ENCODE measurements around the gene OR13J1.

The OR13J1 gene

DNA sequence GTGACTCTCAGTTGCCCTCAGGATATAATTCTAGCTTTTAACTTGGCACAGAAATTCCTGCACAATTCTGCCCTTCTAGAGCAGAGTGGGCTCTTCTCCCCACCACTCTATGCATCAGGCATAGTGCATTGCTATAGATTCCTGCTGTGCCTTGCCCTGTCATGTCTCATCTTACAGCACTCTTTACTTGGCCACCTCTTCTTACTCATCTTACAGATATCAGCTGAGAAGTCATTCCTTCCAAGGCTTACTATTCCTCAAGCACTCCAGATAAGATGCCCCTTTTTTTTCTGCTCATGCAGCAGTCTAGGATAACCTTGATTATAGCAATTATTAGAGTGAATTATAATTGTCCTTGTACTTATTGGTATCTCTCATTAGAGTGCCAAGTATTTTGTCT is 47.3 kb downstream of the OR13J1 start:
- no peaks in the 10 kb centered on the region for H3K36me3 ChIP-seq (ENCODE audit: low read length)
- H3K9ac ChIP-seq (ENCODE audit: low read length) = no peak overlapping the region
- no peaks in the 10 kb centered on the region for H4K20me1 ChIP-seq (ENCODE audit: low read depth, low read length)
- H3K4me2 ChIP-seq (ENCODE audit: low read depth, low read length, poor library complexity, severe bottlenecking) = no peak overlapping the region
- no peak overlapping the region for H3K4me3 ChIP-seq (ENCODE audit: insufficient read depth, low read length, poor library complexity, severe bottlenecking)
- H3K79me2 ChIP-seq (ENCODE audit: insufficient read depth, low read length) = no peaks in the 10 kb centered on the region
- no peak overlapping the region for H2AFZ ChIP-seq (ENCODE audit: low read depth, low read length, severe bottlenecking)
- H3K27ac ChIP-seq (ENCODE audit: low read depth, low read length) = no peak overlapping the region
- no peaks in the 10 kb centered on the region for H3K9me2 ChIP-seq (replicated peaks; ENCODE audit: insufficient read depth, low read length)
- H3K27me3 ChIP-seq (ENCODE audit: low read length) = no peaks in the 10 kb centered on the region
- H3K9me3 ChIP-seq (ENCODE audit: insufficient read depth, low read length) = no peaks in the 10 kb centered on the region
- H3F3A ChIP-seq (ENCODE audit: insufficient read depth) = no peaks in the 10 kb centered on the region
- no peak for TF ChIP-seq EZH2phosphoT487 (conservative IDR thresholded peaks at IDR 0.05; ENCODE audit: low read length)
- TF ChIP-seq, protein P1, sequence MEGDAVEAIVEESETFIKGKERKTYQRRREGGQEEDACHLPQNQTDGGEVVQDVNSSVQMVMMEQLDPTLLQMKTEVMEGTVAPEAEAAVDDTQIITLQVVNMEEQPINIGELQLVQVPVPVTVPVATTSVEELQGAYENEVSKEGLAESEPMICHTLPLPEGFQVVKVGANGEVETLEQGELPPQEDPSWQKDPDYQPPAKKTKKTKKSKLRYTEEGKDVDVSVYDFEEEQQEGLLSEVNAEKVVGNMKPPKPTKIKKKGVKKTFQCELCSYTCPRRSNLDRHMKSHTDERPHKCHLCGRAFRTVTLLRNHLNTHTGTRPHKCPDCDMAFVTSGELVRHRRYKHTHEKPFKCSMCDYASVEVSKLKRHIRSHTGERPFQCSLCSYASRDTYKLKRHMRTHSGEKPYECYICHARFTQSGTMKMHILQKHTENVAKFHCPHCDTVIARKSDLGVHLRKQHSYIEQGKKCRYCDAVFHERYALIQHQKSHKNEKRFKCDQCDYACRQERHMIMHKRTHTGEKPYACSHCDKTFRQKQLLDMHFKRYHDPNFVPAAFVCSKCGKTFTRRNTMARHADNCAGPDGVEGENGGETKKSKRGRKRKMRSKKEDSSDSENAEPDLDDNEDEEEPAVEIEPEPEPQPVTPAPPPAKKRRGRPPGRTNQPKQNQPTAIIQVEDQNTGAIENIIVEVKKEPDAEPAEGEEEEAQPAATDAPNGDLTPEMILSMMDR (IDR thresholded peaks at IDR 0.05; ENCODE audit: insufficient read depth, low read length, poor library complexity, severe bottlenecking) = no peak

DNA sequence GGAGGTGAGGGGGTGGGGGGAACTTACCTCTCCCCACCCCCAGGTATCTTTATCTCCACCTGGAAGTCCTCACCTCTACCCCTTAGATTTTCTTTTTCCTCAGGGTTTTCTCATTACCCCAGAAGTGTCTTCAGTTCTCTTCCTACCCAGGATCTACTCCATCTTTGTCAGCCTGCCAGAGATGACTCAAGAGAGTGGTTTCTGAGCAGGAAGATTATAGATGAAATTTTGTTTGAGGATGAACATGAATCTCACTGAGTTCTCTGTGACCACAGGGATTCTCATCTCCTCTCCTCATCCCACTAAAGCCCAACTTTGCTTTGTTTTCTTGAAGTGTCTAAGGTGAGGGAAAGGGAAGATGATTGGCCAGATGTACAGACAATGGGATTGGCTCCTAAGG is 50.1 kb downstream of the OR13J1 start:
- Histone ChIP-seq H3F3A (ENCODE audit: insufficient read depth) (0 out of 2 replicates have a peak, but pooled peaks cover 4% of the 10 kb centered on the region), H3K36me3 (ENCODE audit: low read length) (no peaks in the 10 kb centered on the region), H3K27me3 (ENCODE audit: low read length) (no peaks in the 10 kb centered on the region), H3K9me2 (replicated peaks; ENCODE audit: insufficient read depth, low read length) (no peaks in the 10 kb centered on the region), H3K4me3 (ENCODE audit: insufficient read depth, low read length, poor library complexity, severe bottlenecking) (no peak overlapping the region), H2AFZ (ENCODE audit: low read depth, low read length, severe bottlenecking) (no peak overlapping the region), H3K9me3 (ENCODE audit: insufficient read depth, low read length) (no peaks in the 10 kb centered on the region), H4K20me1 (ENCODE audit: low read depth, low read length) (no peaks in the 10 kb centered on the region), H3K27ac (ENCODE audit: low read depth, low read length) (no peak overlapping the region), H3K79me2 (ENCODE audit: insufficient read depth, low read length) (no peaks in the 10 kb centered on the region), H3K4me2 (ENCODE audit: low read depth, low read length, poor library complexity, severe bottlenecking) (no peak overlapping the region), H3K9ac (ENCODE audit: low read length) (no peak overlapping the region)
- TF ChIP-seq, protein P1 (IDR thresholded peaks at IDR 0.05; ENCODE audit: insufficient read depth, low read length, poor library complexity, severe bottlenecking) = no peak
- TF ChIP-seq EZH2phosphoT487 (conservative IDR thresholded peaks at IDR 0.05; ENCODE audit: low read length) = no peak

Data from SU-DHL-6 (cell line).